HG02973 (cell line): ENCODE results near the gene TDRD9.
"Not testable (repeated sequence)": the region's sequence is repeated elsewhere in the genome, so short reads cannot be mapped to it uniquely, and the experiment has no call there.

Source experiments
- ATAC-seq: cut with Tn5 transposase; IDR thresholded peaks from one replicate; pipeline ENCODE4 v1.9.1; 2021; ENCODE audit warnings: moderate library complexity; ENCODE audit not compliant: unreplicated experiment

The TDRD9 gene

DNA sequence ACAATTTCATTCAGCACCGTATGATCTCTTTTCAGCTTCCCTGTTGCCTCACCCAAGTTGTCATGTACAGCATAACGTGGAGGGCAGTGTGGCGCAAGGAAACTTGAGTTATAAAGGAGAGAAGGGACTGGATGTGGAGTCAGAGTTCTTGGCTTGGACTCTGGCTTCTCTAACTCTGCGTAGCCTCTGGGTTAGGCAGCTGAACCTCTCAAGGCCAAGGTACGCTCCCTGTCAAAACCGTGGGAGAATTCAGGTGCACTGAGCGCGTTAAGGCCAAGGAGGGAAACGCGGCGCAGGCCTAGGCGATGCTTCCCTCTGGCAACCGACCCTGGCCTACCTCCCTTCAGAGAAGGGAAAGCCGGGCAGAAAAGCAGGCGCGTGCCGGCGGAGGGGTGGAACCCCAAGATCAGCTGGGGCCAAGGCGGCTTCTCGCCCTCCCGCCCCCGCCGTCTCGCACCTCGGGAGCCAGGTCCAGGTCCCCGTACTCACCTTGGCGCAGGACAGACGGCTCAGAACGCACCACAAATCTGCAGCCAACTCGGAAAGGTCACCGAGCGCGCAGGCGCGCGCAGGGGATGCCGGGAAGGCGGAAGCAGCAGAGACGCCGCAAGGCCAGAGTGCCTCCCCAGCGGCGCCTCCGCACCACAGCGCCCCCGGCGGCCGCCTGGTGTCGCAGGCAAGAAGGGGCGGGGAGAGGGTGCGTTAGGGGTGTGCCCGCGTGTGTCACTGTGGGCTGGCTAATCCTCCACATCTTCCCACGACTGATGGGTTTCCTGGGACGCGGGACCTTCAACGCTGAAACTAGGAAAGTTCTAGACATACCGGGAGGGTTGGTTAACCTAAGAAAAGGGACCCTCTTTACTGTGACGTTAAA is 7.0 kb upstream of the TDRD9 start:
- ATAC-seq = peak; percentile 93

DNA sequence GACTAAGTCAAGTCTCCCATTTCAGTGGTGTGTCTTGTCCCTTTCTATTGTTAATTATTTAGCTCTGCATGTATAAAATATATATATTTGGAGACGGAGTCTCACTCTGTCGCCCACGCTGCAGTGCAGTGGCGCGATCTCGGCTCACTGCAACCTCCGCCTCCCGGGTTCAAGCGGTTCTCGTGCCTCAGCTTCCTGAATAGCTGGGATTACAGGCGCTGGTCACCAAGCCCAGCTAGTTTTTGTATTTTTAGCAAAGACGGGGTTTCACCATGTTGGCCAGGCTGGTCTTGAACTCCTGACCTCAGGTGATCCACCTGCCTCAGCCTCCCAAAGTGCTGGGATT is 6.4 kb upstream of the TDRD9 start:
- not testable (repeated sequence) for ATAC-seq

DNA sequence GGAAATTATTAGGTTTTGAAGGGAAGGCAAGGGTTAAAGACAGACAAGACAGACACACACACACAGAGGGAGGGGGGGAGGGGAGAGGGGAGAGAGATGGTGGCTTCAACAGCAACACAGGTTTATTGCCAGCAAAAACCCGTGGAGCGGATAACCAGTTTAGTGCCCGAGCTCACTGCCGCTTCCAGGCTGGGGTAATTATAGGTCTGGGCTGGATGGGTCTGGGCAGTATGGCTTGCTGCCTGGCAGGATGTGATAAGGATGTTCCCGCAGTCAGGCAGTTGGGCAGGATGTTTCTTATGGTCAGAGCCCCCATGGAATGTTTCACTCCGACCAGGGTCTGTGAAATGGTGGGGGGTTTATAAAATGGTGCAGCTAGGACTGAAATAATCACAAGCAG is 4.4 kb upstream of the TDRD9 start:
- ATAC-seq = no peak

DNA sequence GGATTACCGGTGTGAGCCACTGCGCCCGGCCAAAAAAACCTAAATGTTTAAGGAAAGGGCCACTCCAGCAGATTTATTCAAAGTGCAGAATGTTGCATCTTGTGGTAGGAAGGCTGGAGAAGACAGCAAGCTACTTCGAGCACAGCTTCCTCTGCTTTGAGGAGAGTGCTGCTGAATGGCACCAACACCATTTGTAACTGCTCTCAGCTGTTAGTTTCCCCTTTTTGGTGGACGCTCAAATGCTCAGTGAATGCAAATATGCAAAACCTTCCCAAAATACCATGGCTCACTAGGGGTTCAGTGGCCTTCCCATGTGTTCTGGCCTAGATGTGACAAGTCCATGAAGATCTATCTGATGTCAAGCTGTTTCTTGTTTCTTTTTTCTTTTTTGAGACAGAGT is 2.9 kb upstream of the TDRD9 start:
- no peak for ATAC-seq

DNA sequence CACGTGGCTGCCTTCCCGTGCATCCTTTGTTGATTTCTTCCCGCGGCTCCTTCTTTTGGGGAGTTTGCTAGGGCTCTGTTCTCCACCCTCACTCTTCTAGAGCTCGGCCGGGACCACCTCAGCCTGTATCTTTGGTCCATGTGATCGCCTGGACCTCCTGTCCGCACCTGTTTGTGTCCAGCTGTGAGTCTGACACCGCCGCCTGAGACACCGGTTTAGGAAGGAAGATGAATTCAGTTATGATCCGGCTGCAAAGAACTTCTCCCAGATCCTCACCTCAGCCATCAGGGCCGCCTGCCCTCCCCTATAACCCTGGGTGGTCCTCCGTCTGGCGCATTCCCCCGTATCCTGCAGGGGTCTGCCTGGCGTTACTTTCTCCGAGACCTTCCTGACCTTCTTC is 690 bp upstream of the TDRD9 start:
- no peak for ATAC-seq

DNA sequence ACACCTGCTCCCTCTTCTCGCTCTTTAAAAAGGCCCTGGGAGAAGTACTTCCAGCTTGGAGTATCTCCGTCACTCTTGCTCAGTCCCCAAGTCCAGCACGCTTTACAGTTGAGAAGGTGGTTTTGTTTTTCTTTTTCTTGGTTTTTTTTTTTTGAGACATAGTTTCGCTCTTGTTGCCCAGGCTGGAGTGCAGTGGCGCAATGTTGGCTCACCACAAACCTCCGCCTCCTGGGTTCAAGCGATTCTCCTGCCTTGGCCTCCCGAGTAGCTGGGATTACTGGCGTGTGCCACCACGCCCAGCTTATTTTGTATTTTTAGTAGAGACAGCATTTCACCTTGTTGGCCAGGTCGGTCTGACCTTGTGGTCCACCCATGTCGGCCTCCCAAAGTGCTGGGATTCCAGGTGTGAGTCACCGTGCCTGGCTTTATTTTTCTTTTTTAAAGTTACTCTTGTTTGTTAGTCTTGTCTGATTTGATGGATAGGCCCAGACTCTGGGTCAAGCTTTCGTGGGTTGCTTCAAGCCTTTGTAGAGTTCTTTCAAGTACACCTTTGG is 1.9 kb downstream of the TDRD9 start:
- ATAC-seq = no peak

DNA sequence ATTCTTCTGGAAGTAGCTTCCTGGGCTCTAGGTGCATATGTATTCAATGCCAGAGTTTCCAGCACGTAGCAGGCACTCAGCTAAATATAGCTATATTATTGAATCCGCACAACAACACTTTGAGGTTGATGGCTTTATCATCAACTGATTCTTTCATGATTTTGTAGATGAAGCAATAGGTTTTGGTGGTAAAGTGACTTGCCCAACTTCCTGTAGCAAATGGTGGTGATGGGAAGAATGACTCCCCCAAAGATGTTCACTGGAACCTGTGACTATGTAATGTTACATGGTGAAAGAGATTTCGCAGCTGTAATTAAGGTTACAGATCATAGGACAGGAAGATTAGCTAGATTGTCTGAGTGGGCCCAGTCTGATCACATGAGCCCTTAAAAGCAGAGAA is 3.2 kb downstream of the TDRD9 start:
- no peak for ATAC-seq

DNA sequence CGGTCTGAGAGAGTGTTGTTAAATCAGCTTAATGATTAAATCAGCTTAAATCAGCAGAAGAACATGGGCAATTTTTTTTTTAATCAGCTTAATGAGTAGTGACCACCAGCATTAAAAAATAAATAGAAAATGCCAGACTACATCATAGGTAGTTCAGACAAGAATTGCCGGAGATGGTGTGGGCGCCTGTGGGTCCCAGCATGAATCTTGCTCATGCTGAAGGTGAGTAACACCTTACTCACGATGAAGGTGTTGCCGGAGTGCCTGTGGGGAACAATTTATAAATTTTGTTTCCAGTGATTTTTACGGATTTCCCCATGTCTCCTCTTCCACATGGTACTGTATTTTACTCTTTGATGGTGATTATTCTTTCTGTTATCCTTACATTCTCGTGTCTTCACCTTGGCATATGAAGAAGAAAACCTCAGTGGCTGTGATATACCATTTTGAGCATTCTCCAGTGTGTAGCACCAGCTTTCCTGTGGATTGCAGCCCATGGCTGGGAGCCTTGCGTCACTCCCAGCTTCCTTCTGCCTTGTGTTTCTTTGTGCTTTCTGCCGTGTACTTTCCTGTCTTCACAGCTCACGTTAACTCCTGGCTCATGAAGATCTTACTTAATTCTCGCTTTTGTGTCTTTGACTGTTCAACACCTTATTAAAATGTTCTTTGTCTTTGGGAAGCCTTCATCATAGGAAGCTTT is 4.7 kb downstream of the TDRD9 start:
- ATAC-seq = no peak

DNA sequence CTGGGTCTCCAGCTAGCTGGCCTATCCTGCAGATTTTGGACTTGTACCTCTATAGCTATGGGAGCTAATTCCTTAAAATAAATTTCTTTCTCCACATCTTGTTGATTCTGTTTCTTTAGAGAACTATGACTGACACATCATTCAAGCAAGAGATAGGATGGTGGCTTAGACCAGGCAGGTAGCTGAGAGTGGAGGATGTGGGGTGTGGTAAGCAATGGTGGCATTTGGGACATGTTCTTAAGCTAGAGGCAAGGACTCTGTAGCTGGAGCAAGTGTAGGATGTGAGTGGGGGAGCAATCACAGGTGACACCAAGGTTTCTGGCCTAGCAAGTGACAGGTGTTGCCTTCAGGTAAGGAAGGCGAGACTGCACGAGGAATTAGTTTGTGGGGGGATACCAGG is 6.8 kb downstream of the TDRD9 start:
- ATAC-seq = no peak

DNA sequence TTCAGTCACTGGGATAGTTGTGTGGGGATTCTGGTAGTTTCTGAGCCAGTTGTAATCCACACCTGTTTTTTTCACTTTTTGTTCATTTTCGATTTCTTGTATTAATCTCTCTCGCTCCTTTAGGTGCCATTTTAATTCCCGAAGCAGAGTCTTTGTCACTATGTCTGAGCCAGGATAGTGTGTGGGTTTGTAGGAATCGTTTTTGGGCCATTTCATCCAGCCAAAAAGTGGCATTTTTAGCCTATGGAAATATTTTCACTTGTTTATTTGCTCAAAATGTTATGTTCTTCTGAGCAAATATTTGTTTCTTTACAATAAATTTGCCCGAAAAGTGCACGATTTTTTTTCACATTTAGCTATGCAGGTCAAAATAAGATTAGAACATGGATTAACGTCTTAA is 13.2 kb downstream of the TDRD9 start:
- no peak for ATAC-seq

DNA sequence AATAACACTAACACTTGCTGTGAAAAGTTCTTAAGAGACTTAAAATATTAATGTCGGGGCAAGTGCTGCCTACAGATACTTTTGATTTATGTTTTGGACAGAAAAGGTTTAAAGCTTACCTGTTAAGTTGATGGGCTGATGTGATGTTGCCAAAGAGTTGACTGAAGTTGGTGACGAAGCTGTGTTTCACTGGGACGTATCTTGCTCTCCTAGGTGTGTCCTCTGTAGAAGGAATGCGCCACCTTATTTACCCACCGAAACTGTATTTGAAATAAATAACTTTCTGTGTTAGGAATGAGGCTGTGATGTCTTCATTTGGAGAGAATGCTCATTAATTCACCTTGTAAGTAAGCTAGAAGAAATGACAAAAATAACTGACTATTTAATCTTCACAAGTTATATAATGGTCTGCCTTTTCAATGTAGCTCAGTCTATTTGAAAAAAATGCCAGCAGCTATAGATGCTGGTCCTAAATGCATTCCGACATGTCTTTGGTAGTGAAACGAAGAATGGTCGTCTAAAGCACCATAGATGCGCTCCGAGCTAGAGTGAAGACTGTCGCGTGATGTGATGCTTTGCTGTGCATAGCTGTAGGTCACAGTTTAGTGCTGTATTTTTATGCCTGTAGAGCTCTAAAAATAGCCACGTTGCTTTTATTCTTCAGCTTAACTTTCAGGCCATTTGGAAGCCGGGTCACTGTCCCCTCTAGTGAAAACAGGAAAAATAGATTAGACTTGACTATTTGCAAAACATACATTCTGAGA is 13.9 kb downstream of the TDRD9 start, which contains the start of gene RD3L:
RD3L (minus strand) TSS at position 557 of the 764 bp plus-strand sequence. CDS start 834 bp downstream, outside the sequence.
- ATAC-seq = no peak

DNA sequence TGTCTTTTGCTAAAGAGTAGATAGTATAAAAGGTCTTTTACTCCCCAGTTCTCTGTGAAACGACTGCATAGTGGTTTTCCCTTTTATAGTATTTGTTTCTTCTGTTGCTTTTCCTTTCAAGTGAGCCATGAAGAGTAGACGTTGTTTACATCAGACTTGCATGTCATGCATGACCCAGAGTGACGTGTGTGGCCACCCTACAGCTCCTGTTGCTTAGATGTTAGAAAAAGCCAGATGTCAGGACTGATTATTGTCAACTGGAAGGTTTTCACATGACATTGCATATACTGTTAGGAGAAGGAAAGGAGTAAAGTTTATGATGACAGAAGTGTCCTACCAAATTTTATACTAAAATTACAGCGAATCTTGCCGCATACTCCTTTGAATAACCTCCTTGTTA is 15.4 kb downstream of the TDRD9 start:
- ATAC-seq = no peak

DNA sequence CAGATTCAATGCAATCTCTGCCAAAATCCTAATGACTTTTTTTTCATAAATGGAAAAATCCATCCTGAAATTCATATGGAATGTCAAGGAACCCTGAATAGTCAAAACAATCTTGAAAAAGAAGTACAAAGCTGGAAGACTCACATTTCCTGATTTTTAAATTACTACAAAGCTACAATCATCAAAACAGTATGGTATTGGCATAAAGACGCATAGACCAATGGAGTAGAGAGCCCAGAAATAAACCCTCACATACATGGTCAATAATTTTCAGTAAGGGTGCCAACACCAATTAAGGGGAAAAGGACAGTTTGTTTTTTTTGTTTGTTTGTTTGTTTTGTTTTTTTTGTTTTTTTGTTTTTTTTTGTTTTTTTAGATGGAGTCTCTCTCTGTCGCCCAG is 18.7 kb downstream of the TDRD9 start:
- no peak for ATAC-seq

DNA sequence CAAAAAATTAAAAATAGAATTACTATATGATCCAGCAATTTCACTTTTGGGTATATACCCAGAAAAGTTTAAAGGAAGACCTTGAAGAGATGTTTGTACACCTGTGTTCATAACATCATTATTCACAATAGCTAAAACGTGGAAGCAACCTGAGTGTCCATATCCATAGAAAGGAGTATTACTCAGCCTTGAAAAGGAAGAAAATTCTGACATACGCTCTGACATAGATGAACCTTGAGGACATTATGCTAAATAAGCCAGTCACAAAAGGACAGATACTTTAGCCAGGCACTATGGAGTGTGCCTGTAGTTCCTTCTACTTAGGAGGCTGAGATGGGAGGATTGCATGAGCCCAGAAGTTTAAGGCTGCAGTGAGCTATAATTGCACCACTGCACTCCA is 20.2 kb downstream of the TDRD9 start:
- ATAC-seq = no peak

DNA sequence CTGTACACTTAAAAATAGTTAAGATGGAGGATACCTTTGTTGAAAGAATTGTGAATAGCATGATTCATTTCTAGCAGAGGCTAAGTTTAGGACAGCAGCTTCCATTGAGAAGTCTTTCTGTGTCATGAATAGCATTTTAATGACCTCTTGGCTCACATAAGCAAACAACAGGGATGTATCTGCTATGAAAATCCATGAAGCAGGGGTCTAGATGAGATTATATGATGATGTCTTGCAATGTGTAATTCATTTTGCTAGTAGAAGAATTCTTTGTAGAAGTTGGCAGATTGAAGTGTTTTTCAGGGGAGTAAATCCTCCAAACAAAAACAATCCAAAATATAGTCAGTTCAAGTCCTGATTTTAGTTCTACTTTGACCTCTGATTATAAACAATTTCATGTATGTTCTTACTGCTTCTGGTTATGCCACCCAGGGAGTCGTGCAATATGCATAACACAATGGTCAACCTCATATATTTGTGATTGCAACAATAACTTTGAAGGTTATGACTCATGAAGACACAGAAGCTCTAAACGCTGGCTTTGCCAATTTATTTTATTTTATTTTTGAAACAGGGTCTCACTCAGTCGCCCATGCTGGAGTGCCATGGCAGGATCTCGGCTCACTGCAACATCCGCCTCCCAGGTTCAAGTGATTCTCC is 21.0 kb downstream of the TDRD9 start:
- no peak for ATAC-seq

DNA sequence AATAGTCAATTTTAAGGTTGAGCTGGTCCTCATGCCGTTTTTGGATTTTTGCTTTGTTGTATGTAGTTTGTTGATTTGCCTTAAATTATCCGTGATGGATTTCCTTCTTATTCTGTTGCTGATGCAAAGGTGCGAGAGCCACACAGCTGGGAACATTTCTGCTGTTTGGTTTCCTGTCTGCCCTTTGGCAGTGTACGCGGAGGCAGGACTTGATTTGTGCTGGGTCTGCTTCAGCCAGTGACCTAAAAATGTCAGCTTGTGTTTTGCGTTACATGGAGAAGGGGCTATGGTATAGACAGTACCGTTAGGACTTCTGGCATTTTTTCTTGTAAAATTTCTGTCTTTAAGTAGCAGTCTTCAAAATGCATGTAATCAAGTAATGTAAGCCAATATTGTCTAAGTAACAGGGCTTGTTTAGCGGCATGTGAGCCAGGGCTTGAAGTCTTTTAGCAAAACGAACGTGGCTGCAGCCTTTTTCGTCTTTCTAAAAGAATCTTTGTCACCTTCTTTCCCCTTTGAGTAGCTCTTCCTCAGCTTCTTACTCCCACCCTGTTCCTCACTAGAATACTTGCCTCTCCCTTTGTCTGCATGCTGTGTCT is 32.3 kb downstream of the TDRD9 start:
- ATAC-seq = no peak

DNA sequence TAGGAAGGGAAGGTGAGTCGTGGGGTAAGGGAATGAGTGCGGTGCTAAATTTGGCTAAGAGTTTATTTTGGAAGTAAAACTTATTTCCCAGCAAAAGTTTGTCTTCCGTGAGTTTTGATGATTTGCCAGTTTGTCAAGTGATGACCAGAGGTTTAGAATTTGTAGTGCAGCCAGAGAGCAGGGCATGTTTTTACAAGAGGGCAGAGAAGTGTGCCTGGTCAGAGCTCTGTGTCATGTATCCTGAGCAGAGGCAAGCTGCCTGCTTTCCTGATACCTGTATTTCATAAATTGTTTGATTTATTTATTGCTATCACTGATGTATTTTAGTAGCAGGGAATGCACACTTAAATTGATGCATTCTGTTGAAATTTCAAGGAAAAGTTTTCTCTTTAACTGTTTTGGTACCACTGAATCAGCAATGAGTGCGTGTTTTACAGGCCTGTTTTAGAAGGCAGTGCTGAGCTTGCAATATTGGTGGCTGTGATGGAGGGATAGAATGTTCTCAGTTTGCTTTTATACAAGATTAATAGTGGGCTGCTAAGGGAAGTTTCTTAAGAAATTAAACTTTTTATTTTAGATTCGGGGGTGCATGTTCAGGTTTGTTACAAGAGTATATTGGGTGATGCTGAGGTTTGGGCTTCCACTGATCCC is 33.8 kb downstream of the TDRD9 start:
- no peak for ATAC-seq

DNA sequence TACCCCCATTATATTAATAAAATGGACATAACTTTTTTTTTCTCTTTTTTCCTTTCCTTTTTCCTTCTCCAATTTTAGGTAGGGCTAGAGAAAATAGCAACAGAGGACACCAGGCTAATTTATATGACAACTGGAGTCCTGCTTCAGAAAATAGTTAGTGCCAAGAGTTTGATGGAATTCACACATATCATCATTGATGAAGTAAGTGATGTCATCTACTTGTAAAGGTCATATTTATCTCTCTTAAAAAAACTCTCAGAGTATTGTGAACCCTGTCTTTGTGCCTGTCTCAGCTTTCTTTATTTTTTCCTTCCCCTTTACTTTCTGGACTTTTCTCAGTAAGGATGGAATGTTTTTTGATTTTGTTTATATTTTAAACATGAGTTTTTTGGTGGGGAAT is 38.4 kb downstream of the TDRD9 start:
- no peak for ATAC-seq

DNA sequence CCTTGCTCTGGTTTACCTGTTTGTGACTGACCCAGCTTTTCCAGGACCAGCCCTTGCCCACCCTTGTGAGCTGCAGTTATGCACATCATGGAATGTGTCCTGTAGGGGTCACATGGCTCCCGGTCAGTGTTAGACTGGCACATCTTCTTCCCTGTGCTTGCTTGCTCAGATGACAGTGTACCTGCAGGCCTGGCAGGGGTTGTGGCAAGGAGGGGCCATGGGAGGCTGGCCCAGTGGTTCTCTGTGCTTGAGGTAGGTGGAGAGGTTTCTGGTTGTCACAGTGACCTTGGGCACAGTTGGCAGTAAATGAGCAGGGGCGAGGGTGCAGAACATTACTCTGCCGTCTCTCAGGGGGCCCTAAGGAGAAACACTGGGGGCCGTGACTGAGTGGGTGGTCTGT is 41.7 kb downstream of the TDRD9 start:
- ATAC-seq = no peak

DNA sequence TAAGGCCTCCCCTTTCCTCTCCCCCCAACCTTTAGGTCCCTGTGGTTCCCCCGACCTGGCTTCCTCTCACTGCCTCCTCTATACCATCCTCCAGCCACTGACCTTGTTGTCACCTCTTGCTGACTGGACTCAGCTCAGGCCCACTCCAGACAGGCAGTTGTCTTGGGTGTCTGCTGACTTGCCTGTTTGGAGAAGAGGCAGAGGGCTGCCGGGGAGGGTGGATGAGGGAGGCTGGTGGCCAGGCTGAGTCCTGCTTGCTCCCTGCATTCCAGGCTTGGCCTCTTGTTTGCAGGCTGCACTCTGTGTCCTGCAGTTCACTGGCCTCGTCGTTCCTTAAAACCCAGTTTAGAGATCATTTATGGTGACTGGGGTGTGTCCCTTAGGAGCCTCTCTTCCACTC is 45.1 kb downstream of the TDRD9 start:
- no peak for ATAC-seq
